ENCODE measurements around the gene ZNF593OS. TPM values are rescaled to one million over a fixed set of nuclear protein-coding genes. Genes with fewer than 3 reads are reported as not detected.

ZNF593OS gene
- polyA plus RNA-seq (ENCODE audit: insufficient read length in 3 of 3): 1 to 10 TPM; 1.0 to 1.9 (median 1.0) TPM
- long read RNA-seq, donor 1: 0 reads
- long read RNA-seq, donor 2: 0 reads
- long read RNA-seq, donor 3: 0 reads
- long read RNA-seq, donor 4: 0 reads
- long read RNA-seq, donor 5: 0 reads
- long read RNA-seq, donor 6: 0 reads
- long read RNA-seq, donor 7: 0 reads
- long read RNA-seq, donor 8: 0 reads
- long read RNA-seq, donor 9: 0 reads
- long read RNA-seq, donor 10: 0 reads
- long read RNA-seq, donor 11, partial matches to known transcripts: 55 of 55 reads
- long read RNA-seq, donor 11, other reads (novel, unspliced or antisense): 0 of 55 reads
- long read RNA-seq, donor 12: 0 reads
- long read RNA-seq, donor 13: 0 reads
- long read RNA-seq, donor 14: 0 reads
- long read RNA-seq, donor 15: 0 reads
- long read RNA-seq, donor 16, partial matches to known transcripts: 6 of 6 reads
- long read RNA-seq, donor 16, other reads (novel, unspliced or antisense): 0 of 6 reads

- no peak for DNase-seq (ENCODE audit: extremely low read depth in 1 of 11, low read depth in 9 of 11, low spot score in 4 of 11)
Measured at GRCh38 chr1:26171084-26172072, at the start of gene ZNF593OS. TSS of gene ZNF593OS (minus strand) at chr1:26171832. CDS start at chr1:26171661, 171 bp downstream.

- DNase-seq (ENCODE audit: extremely low read depth in 1 of 11, low read depth in 9 of 11, low spot score in 4 of 11): no peak
Measured at GRCh38 chr1:26221094-26221493, 49.5 kb upstream of the ZNF593OS start.

DNA sequence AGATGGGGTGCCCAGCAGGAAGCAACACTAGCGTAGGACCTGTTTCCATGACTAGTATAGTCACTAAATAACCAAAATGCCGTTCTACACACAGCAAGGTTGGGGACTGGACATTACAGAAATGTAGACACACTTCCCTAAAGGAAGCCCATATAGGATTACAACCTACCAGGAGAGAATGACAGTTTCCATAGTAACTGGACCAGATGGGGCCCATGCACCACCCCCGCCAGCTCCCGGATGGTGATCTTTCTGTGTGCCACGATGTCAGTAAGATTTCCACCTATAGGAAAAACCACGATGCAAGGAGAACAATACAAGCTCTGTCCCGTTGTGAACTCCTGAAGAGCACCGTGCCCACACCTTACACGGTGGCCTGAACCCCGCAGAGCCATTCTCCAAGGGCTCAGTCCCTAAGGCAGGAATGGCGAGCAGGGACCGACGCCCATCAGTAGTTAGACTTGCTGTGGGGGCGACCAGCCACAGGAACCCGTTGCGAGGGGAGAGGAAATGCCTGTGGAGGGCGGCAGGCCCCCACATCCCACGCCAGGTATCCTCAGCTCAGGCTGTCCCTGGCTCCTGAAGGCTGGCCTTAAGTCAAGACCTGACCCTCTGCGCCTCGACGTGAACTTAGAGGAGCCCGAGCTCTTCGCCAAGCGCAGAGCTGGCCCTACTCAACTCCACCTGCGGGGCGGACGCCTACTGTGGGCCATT lies 48.7 kb upstream of the ZNF593OS start:
- no peak for DNase-seq (ENCODE audit: extremely low read depth in 1 of 11, low read depth in 9 of 11, low spot score in 4 of 11)

- DNase-seq (ENCODE audit: extremely low read depth in 1 of 11, low read depth in 9 of 11, low spot score in 4 of 11): no peak
Measured at GRCh38 chr1:26218906-26219494, 47.4 kb upstream of the ZNF593OS start.

DNA sequence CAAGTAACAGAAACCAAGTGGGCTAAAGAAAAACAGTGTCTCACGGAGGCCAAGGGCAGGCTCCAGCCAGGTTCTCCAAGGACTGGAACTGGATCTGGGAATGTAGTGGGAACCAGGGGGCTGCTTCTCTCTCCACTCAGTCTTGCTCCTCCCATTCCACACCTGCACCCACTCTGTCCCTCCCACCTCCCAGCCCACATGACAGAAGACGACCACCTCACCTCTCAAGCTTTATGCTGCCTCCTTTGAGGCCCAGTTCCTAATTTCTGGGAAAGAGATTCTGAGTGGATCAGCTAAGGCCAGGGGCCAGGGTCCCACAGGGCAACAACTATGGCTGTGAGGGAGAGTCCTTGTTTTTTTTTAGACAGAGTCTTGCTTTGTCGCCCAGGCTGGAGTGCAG lies 43.6 kb upstream of the ZNF593OS start:
- DNase-seq (ENCODE audit: extremely low read depth in 1 of 11, low read depth in 9 of 11, low spot score in 4 of 11): no peak

GRCh38 chr1:26213335-26213905 lies 41.8 kb upstream of the ZNF593OS start:
- no peak for DNase-seq (ENCODE audit: extremely low read depth in 1 of 11, low read depth in 9 of 11, low spot score in 4 of 11)

DNA sequence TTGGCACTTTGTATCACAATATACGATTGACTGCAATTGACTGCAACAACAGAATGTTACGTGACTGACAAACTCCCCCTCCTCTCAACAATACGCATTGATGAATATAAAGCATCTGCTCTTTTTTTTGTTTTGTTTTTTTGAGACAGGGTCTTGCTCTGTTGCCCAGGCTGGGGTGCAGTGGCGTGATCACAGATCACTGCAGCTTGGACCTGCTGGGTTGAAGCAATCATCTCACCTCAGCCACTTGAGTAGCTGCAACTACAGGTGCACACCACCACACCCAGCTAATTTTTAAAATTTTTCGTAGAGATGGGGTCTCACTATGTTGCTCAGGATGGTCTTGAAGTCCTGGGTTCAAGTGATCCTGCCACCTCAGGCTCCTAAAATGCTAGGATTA lies 41.1 kb upstream of the ZNF593OS start:
- DNase-seq (ENCODE audit: extremely low read depth in 1 of 11, low read depth in 9 of 11, low spot score in 4 of 11): no peak

DNA sequence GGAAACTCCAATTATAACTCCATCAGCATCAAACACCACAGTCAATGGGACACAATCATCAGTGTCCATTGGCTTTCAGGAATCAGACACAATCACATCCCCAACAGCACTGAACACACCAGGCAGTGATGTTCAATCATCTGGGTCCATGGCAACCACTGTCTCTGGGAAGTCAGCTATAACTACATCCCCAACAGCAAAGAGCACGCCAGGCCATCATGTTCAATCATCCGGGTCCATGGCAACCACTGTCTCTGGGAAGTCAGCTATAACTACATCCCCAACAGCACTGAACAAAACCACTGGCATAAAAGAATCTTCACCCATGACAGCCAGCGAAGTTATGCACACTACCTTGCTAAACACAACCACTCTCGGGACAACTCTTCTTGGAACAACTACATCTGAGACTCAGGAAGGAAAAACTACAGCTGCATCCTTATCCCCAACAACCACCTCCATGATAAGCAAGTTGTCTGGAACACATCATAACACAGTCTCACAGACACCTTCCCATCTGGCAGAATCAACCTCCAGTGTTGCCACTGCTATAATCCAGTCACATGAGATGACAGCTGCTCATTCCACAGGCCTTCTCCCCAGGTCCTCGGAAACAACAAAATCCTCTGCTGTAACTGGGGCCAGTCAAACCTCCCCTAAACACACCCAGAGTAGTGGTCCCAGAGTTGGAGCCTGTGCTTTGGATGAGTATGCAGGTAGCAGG lies 38.7 kb upstream of the ZNF593OS start:
- no peak for DNase-seq (ENCODE audit: extremely low read depth in 1 of 11, low read depth in 9 of 11, low spot score in 4 of 11)

GRCh38 chr1:26203642-26204318 lies 32.1 kb upstream of the ZNF593OS start:
- DNase-seq (ENCODE audit: extremely low read depth in 1 of 11, low read depth in 9 of 11, low spot score in 4 of 11): no peak

- DNase-seq (ENCODE audit: extremely low read depth in 1 of 11, low read depth in 9 of 11, low spot score in 4 of 11): no peak
Measured at GRCh38 chr1:26200413-26200812, 28.8 kb upstream of the ZNF593OS start.

- no peak for DNase-seq (ENCODE audit: extremely low read depth in 1 of 11, low read depth in 9 of 11, low spot score in 4 of 11)
Measured at GRCh38 chr1:26197813-26198212, 26.2 kb upstream of the ZNF593OS start.

DNA sequence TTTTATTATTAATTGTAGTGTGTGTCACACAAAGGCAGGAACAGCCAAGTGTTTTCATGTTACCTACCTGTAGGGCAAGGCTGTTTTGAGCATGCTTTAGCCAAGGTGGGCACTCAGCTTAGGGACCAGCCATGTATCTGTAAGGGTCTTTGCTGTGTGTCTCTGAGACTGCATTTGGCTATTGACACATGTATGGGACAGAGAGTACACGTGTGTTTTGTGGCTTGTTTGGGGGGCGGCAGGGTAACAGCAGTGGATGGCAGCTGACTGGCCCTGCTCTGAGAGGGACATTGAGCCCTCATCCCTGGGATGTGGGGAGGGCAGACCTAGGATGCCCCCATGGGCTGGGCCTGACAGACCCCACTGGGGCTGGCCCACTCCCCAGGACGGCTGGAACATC lies 25.7 kb upstream of the ZNF593OS start:
- no peak for DNase-seq (ENCODE audit: extremely low read depth in 1 of 11, low read depth in 9 of 11, low spot score in 4 of 11)

GRCh38 chr1:26195805-26196204 lies 24.2 kb upstream of the ZNF593OS start:
- DNase-seq (ENCODE audit: extremely low read depth in 1 of 11, low read depth in 9 of 11, low spot score in 4 of 11): no peak

DNA sequence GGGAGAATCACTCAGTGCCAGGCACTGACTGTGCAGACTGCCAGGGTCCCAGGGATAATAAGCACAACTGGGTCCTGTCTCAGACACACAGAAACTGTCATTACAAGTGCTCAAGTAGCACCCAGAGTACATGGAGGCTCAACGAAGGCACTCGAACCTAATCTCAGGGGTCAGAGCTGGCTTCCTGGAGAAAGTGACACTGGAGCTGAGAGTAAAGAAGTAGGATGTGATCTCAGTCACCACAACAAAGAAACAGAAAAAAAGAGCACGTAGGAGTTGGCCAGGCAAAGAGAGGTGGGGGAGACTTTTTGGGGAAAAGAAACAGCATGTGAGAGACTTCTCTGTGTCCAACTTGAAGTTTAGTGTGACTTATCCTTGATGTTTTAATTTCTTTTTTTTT lies 20.1 kb upstream of the ZNF593OS start:
- DNase-seq (ENCODE audit: extremely low read depth in 1 of 11, low read depth in 9 of 11, low spot score in 4 of 11): no peak

DNA sequence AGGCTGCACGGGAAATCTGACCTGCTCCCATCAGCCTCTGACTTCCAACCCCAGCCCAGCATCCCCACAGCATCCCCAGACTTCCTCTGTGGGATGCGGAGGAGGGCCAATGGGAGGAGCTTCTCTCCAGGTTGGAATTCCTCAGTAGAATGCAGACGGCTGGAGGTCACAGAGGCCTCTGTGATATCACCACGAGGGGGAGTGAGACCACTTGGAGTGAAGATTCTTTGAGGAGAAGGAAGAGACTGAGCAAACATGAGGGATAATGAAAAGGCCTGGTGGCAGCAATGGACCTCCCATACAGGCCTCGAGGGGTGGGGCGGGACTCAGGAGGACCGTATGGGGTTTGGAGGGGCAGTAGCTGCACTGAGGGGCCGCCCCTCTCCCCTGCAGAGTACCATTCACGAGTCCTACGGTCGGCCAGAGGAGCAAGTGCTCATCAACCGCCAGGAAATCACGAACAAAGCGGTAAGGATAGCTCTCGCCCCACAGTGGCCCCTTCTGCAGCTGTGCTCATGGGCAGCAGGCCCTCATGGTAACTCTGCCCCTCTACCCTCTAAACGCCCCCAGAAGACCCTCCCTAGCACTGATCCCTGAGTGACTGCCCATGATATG lies 18.8 kb upstream of the ZNF593OS start, which contains the start of gene CATSPER4:
TSS of gene CATSPER4 (plus strand) at position 230 of the 615 bp plus-strand sequence. CDS start at position 256, 26 bp downstream.
- DNase-seq (ENCODE audit: extremely low read depth in 1 of 11, low read depth in 9 of 11, low spot score in 4 of 11): peak in 6 of 11 donors; percentile 17 to 65 (median 54)

DNA sequence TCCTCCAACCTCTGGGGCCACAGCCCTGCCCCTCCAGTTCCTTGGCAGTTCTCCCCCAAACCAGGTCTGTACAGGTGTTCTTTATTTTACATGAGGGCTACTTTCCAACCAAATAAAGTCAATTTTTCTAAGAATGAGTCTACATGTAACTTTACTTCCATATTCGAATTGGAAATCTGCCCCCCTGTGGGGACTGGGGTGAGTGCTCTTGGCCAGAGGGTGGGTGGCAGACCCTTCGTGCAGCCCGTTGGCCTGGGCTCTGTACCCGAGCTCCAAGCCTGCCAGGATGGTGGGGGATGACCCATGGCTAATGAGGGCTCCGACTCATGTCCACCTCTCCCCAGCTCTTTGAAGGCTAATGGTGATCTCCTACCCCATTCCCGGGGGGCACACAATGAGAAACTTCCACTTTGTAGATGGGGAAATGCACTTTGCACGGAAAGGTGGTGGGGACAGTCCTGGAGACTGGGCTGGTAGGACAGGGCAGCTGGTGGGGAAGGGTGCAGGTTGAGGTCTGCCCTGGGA lies 18.2 kb upstream of the ZNF593OS start:
- DNase-seq (ENCODE audit: extremely low read depth in 1 of 11, low read depth in 9 of 11, low spot score in 4 of 11): no peak
